HL-60 (cell line): ENCODE data around the gene SCYGR1.

Experiments used
- POLR2AphosphoS5 ChIP-seq: IDR thresholded peaks from 2 replicates; pipeline ENCODE4 v1.6.1; 2012; ENCODE audit warnings: low read depth
- TF ChIP-seq, protein P1 (sequence below): IDR thresholded peaks from one replicate; pipeline ENCODE4 v1.5.1; 2011; ENCODE audit warnings: low read length, control low read depth, inconsistent platforms; ENCODE audit not compliant: insufficient read depth
- TF ChIP-seq, protein P2 (sequence below): IDR thresholded peaks from 2 replicates; pipeline ENCODE4 v1.6.1; 2012; ENCODE audit warnings: low read depth; ENCODE audit not compliant: insufficient replicate concordance

DNA sequence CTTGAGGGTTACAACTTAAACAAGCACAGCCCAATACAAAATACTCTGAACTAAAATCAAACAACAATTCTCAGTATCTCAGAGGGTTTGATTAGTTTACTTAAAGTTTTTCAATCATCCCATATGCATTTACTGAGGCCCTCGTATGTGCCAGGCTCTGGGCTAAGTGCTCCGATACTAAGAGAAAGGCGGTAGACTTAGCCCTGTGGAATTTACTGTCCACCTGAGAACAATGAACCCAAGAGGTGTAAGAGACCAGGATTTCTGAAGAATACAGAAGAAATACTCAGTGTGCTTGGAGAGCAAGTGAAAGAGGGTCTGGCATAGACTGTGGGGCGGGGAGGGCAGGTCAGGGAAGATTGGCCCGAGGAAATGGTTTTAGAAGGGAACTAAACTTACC is 25.1 kb upstream of the SCYGR1 start:
- TF ChIP-seq, protein P1, sequence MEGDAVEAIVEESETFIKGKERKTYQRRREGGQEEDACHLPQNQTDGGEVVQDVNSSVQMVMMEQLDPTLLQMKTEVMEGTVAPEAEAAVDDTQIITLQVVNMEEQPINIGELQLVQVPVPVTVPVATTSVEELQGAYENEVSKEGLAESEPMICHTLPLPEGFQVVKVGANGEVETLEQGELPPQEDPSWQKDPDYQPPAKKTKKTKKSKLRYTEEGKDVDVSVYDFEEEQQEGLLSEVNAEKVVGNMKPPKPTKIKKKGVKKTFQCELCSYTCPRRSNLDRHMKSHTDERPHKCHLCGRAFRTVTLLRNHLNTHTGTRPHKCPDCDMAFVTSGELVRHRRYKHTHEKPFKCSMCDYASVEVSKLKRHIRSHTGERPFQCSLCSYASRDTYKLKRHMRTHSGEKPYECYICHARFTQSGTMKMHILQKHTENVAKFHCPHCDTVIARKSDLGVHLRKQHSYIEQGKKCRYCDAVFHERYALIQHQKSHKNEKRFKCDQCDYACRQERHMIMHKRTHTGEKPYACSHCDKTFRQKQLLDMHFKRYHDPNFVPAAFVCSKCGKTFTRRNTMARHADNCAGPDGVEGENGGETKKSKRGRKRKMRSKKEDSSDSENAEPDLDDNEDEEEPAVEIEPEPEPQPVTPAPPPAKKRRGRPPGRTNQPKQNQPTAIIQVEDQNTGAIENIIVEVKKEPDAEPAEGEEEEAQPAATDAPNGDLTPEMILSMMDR = no peak
- TF ChIP-seq POLR2AphosphoS5 = no peak
- TF ChIP-seq, protein P2, sequence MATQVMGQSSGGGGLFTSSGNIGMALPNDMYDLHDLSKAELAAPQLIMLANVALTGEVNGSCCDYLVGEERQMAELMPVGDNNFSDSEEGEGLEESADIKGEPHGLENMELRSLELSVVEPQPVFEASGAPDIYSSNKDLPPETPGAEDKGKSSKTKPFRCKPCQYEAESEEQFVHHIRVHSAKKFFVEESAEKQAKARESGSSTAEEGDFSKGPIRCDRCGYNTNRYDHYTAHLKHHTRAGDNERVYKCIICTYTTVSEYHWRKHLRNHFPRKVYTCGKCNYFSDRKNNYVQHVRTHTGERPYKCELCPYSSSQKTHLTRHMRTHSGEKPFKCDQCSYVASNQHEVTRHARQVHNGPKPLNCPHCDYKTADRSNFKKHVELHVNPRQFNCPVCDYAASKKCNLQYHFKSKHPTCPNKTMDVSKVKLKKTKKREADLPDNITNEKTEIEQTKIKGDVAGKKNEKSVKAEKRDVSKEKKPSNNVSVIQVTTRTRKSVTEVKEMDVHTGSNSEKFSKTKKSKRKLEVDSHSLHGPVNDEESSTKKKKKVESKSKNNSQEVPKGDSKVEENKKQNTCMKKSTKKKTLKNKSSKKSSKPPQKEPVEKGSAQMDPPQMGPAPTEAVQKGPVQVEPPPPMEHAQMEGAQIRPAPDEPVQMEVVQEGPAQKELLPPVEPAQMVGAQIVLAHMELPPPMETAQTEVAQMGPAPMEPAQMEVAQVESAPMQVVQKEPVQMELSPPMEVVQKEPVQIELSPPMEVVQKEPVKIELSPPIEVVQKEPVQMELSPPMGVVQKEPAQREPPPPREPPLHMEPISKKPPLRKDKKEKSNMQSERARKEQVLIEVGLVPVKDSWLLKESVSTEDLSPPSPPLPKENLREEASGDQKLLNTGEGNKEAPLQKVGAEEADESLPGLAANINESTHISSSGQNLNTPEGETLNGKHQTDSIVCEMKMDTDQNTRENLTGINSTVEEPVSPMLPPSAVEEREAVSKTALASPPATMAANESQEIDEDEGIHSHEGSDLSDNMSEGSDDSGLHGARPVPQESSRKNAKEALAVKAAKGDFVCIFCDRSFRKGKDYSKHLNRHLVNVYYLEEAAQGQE = no peak
